H1 (cell line): Measurements from ENCODE around the gene SYNDIG1. TPM values are rescaled to one million over a fixed set of nuclear protein-coding genes. Genes with fewer than 3 reads are reported as not detected.

Experiments used
- MAX ChIP-seq: IDR thresholded peaks from 2 replicates; pipeline ENCODE4 v1.6.1; 2012; ENCODE audit warnings: inconsistent platforms
- SIX5 ChIP-seq: IDR thresholded peaks from 2 replicates; pipeline ENCODE4 v1.6.1; 2011; ENCODE audit warnings: mild to moderate bottlenecking, low read depth, low read length
- TCF12 ChIP-seq: IDR thresholded peaks from 2 replicates; pipeline ENCODE4 v1.6.1; 2011; ENCODE audit warnings: low read depth, mild to moderate bottlenecking, low read length
- USF2 ChIP-seq: IDR thresholded peaks from 2 replicates; pipeline ENCODE4 v1.6.1; 2011; ENCODE audit warnings: low read length, improper control_type of control experiment
- polyA plus RNA-seq, 7 experiments: library from polyadenylated mRNA; depleted of rRNA in 3 of 7; stranded (reverse) in 5 of 7; unstranded in 2 of 7; fragments of >200 nt in 5 of 7; fragments of 200-250 nt in 2 of 7; gene quantifications; 1 replicate in 5 of 7; 2 replicates in 1 of 7; 4 replicates in 1 of 7; pipeline versions ENCODE4 v1.2.1 to v1.2.3, GENCODE V29; 2011 to 2013; ENCODE audit warnings: missing spikeins in 2 of 7, mixed read lengths in 2 of 7
- total RNA-seq: library from RNA; stranded (reverse); fragmentation: NEBNext Ultra II Directional; extraction: Animal tissue kit (Norgen Biotek cat#: 25700); gene quantifications from 2 replicates; pipeline ENCODE4 v1.2.1, GENCODE V29; 2021

SYNDIG1 gene
- total and polyA plus RNA-seq, 2 of the 8 experiments (the other 6 are each of a cell fraction or from before 2014, with no cell fraction given), result 6.5 to 7.8 TPM

- TF ChIP-seq USF2 (no peak), SIX5 (no peak), TCF12 (no peak), MAX (no peak)
These were observed 201.6 kb downstream of the SYNDIG1 start (continued) for GRCh38 chr20:24670981-24671380.
